Measurements from ENCODE around the gene STK4.

The STK4 gene

GRCh38 chr20:44952731-44953130 is 13.6 kb upstream of the STK4 start:
- in situ Hi-C loops (cut with HindIII; ENCODE audit: low sequenced_read_pairs): no loop called here

- in situ Hi-C loops (cut with HindIII; ENCODE audit: low sequenced_read_pairs): no loop called here
Measured at GRCh38 chr20:44954211-44954610, 12.1 kb upstream of the STK4 start.

- in situ Hi-C loops (cut with HindIII; ENCODE audit: low sequenced_read_pairs): loop anchor here (5.0 kb wide), 1 partner anchor 63 kb away; no protein-coding TSS in a partner anchor
Measured at GRCh38 chr20:44955270-44955669, 11.0 kb upstream of the STK4 start.

GRCh38 chr20:44956410-44956809 is 9.9 kb upstream of the STK4 start:
- in situ Hi-C loops (cut with HindIII; ENCODE audit: low sequenced_read_pairs): loop anchor here (5.0 kb wide), 1 partner anchor 64 kb away; no protein-coding TSS in a partner anchor

- in situ Hi-C loops (cut with HindIII; ENCODE audit: low sequenced_read_pairs): loop anchor here (5.0 kb wide), 1 partner anchor 66 kb away; no protein-coding TSS in a partner anchor
Measured at GRCh38 chr20:44958276-44958675, 8.0 kb upstream of the STK4 start.

GRCh38 chr20:44959082-44959637 is 7.2 kb upstream of the STK4 start:
- in situ Hi-C loops (cut with HindIII; ENCODE audit: low sequenced_read_pairs): loop anchor here (5.0 kb wide), 1 partner anchor 67 kb away; no protein-coding TSS in a partner anchor

GRCh38 chr20:44959638-44960102 is 6.6 kb upstream of the STK4 start:
- in situ Hi-C loops (cut with HindIII; ENCODE audit: low sequenced_read_pairs): loop anchor here (5.0 kb wide), 1 partner anchor 67 kb away; no protein-coding TSS in a partner anchor

GRCh38 chr20:44960103-44960852 is 6.0 kb upstream of the STK4 start, which contains the start of gene TOMM34:
Gene TOMM34, minus strand, starts transcription at chr20:44960397. Its CDS starts 64 bp downstream, at chr20:44960333.
- in situ Hi-C loops (cut with HindIII; ENCODE audit: low sequenced_read_pairs): no loop called here

GRCh38 chr20:44961011-44961869 is 5.1 kb upstream of the STK4 start:
- in situ Hi-C loops (cut with HindIII; ENCODE audit: low sequenced_read_pairs): no loop called here

- in situ Hi-C loops (cut with HindIII; ENCODE audit: low sequenced_read_pairs): no loop called here
Measured at GRCh38 chr20:44961870-44962267, 4.4 kb upstream of the STK4 start.

- in situ Hi-C loops (cut with HindIII; ENCODE audit: low sequenced_read_pairs): no loop called here
Measured at GRCh38 chr20:44962483-44962882, 3.8 kb upstream of the STK4 start.

GRCh38 chr20:44963325-44964215 is 2.7 kb upstream of the STK4 start:
- in situ Hi-C loops (cut with HindIII; ENCODE audit: low sequenced_read_pairs): no loop called here

- in situ Hi-C loops (cut with HindIII; ENCODE audit: low sequenced_read_pairs): no loop called here
Measured at GRCh38 chr20:44965651-44966029, 672 bp upstream of the STK4 start.

- in situ Hi-C loops (cut with HindIII; ENCODE audit: low sequenced_read_pairs): no loop called here
Measured at GRCh38 chr20:44967207-44967807, 995 bp downstream of the STK4 start.

- in situ Hi-C loops (cut with HindIII; ENCODE audit: low sequenced_read_pairs): no loop called here
Measured at GRCh38 chr20:44969300-44969894, 3.1 kb downstream of the STK4 start.

- in situ Hi-C loops (cut with HindIII; ENCODE audit: low sequenced_read_pairs): no loop called here
Measured at GRCh38 chr20:44970243-44970757, 4.0 kb downstream of the STK4 start.

GRCh38 chr20:44973053-44973452 is 6.7 kb downstream of the STK4 start:
- in situ Hi-C loops (cut with HindIII; ENCODE audit: low sequenced_read_pairs): no loop called here

- in situ Hi-C loops (cut with HindIII; ENCODE audit: low sequenced_read_pairs): no loop called here
Measured at GRCh38 chr20:44976698-44977097, 10.4 kb downstream of the STK4 start.

GRCh38 chr20:44979090-44979621 is 12.8 kb downstream of the STK4 start:
- in situ Hi-C loops (cut with HindIII; ENCODE audit: low sequenced_read_pairs): no loop called here

All from endothelial cell of hepatic sinusoid (primary cell).